Ectodermal cell (in vitro differentiated cells): ENCODE measurements around the gene AQP12A.

Experiments used
- H3K27ac ChIP-seq: 2 replicates; pipeline ENCODE4 v1.7.0; 2013; ENCODE audit warnings: mild to moderate bottlenecking, low read depth, low read length; ENCODE audit not compliant: insufficient read depth, poor library complexity, severe bottlenecking
- H3K27me3 ChIP-seq: 2 replicates; pipeline ENCODE4 v1.7.0; 2013; ENCODE audit warnings: mild to moderate bottlenecking, low read length; ENCODE audit not compliant: insufficient read depth, control insufficient read depth, poor library complexity, severe bottlenecking
- H3K36me3 ChIP-seq: one replicate; pipeline ENCODE4 v1.7.0; 2013; ENCODE audit warnings: low read length; ENCODE audit not compliant: control insufficient read depth, insufficient read depth
- H3K4me1 ChIP-seq: one replicate; pipeline ENCODE4 v1.7.0; 2013; ENCODE audit warnings: low read length; ENCODE audit not compliant: control insufficient read depth, insufficient read depth
- H3K4me3 ChIP-seq: 2 replicates; pipeline ENCODE4 v1.7.0; 2013; ENCODE audit warnings: low read depth, low read length, control low read depth; ENCODE audit not compliant: insufficient read depth
- H3K9me3 ChIP-seq: 2 replicates; pipeline ENCODE4 v1.7.0; 2013; ENCODE audit warnings: mild to moderate bottlenecking, low read length, moderate library complexity; ENCODE audit not compliant: control insufficient read depth
- WGBS, 2 experiments: methylation state at CpG; one replicate each; pipeline ENCODE4 v1.1.7; 2013; ENCODE audit warnings: missing lambda C conversion rate in 2 of 2; 5-methylcytosine and 5-hydroxymethylcytosine counted together

AQP12A gene

GRCh38 chr2:240722796-240723735 lies 31.4 kb downstream of the AQP12A start:
- Histone ChIP-seq H3K36me3 (no peaks in the 10 kb centered on the region), H3K4me1 (no peaks in the 10 kb centered on the region), H3K27ac (no peak overlapping the region), H3K9me3 (no peaks in the 10 kb centered on the region), H3K4me3 (no peak overlapping the region), H3K27me3 (no peaks in the 10 kb centered on the region)
- WGBS, 2 experiments: 94% methylated on average over 32 of the region's 32 CpGs

- Histone ChIP-seq H3K27me3 (no peaks in the 10 kb centered on the region), H3K4me3 (no peak overlapping the region), H3K27ac (no peak overlapping the region), H3K36me3 (no peaks in the 10 kb centered on the region), H3K4me1 (no peaks in the 10 kb centered on the region), H3K9me3 (no peaks in the 10 kb centered on the region)
- 95% methylated on average over 9 of the region's 9 CpGs for WGBS, 2 experiments
These were observed 32.2 kb downstream of the AQP12A start for GRCh38 chr2:240723851-240724250.

- no peak overlapping the region for H3K27ac ChIP-seq
- WGBS, 2 experiments: 94 to 96% methylated on average over 10 of the region's 10 CpGs
These were observed 32.8 kb downstream of the AQP12A start for GRCh38 chr2:240724431-240724830.

GRCh38 chr2:240725266-240725665 lies 33.6 kb downstream of the AQP12A start:
- no peak overlapping the region for H3K4me3 ChIP-seq
- no peak overlapping the region for H3K27ac ChIP-seq
- H3K9me3 ChIP-seq: no peaks in the 10 kb centered on the region
- no peaks in the 10 kb centered on the region for H3K36me3 ChIP-seq
- no peaks in the 10 kb centered on the region for H3K27me3 ChIP-seq
- no peaks in the 10 kb centered on the region for H3K4me1 ChIP-seq
- 93 to 94% methylated on average over 12 of the region's 12 CpGs for WGBS, 2 experiments

More at GRCh38 chr2:240724431-240724830, 32.8 kb downstream of the AQP12A start:
- no peaks in the 10 kb centered on the region for H3K9me3 ChIP-seq
- no peaks in the 10 kb centered on the region for H3K36me3 ChIP-seq
- no peaks in the 10 kb centered on the region for H3K27me3 ChIP-seq
- no peaks in the 10 kb centered on the region for H3K4me1 ChIP-seq
- H3K4me3 ChIP-seq: no peak overlapping the region

- WGBS, 2 experiments: 93 to 95% methylated on average over 7 of the region's 7 CpGs
- no peaks in the 10 kb centered on the region for H3K36me3 ChIP-seq
- H3K27me3 ChIP-seq: no peaks in the 10 kb centered on the region
- no peaks in the 10 kb centered on the region for H3K9me3 ChIP-seq
- H3K27ac ChIP-seq: no peak overlapping the region
- H3K4me1 ChIP-seq: no peaks in the 10 kb centered on the region
- no peak overlapping the region for H3K4me3 ChIP-seq
These were observed 34.0 kb downstream of the AQP12A start for GRCh38 chr2:240725671-240726070.

GRCh38 chr2:240726876-240727275 lies 35.2 kb downstream of the AQP12A start:
- H3K4me1 ChIP-seq: no peaks in the 10 kb centered on the region
- no peaks in the 10 kb centered on the region for H3K9me3 ChIP-seq
- H3K36me3 ChIP-seq: no peaks in the 10 kb centered on the region
- no peaks in the 10 kb centered on the region for H3K27me3 ChIP-seq
- 92% methylated on average over 14 of the region's 14 CpGs for WGBS, 2 experiments
- H3K27ac ChIP-seq: no peak overlapping the region
- no peak overlapping the region for H3K4me3 ChIP-seq

GRCh38 chr2:240727439-240727838 lies 35.8 kb downstream of the AQP12A start:
- Histone ChIP-seq H3K27me3 (no peaks in the 10 kb centered on the region), H3K27ac (no peak overlapping the region), H3K4me1 (no peaks in the 10 kb centered on the region), H3K36me3 (no peaks in the 10 kb centered on the region), H3K9me3 (no peaks in the 10 kb centered on the region), H3K4me3 (no peak overlapping the region)
- WGBS, 2 experiments: 93 to 95% methylated on average over 14 of the region's 14 CpGs

GRCh38 chr2:240727913-240728312 lies 36.2 kb downstream of the AQP12A start:
- Histone ChIP-seq H3K9me3 (no peaks in the 10 kb centered on the region), H3K27me3 (no peaks in the 10 kb centered on the region), H3K36me3 (no peaks in the 10 kb centered on the region), H3K4me1 (no peaks in the 10 kb centered on the region), H3K4me3 (no peak overlapping the region), H3K27ac (no peak overlapping the region)
- WGBS, 2 experiments: 94 to 96% methylated on average over 15 of the region's 15 CpGs

GRCh38 chr2:240728361-240728760 lies 36.7 kb downstream of the AQP12A start:
- WGBS, 2 experiments: 95 to 96% methylated on average over 10 of the region's 10 CpGs
- Histone ChIP-seq H3K36me3 (no peaks in the 10 kb centered on the region), H3K27ac (no peak overlapping the region), H3K4me3 (no peak overlapping the region), H3K9me3 (no peaks in the 10 kb centered on the region), H3K4me1 (no peaks in the 10 kb centered on the region), H3K27me3 (no peaks in the 10 kb centered on the region)

- 86 to 92% methylated on average over 7 of the region's 7 CpGs for WGBS, 2 experiments
- Histone ChIP-seq H3K4me3 (no peak overlapping the region), H3K9me3 (no peaks in the 10 kb centered on the region), H3K27ac (no peak overlapping the region), H3K36me3 (no peaks in the 10 kb centered on the region), H3K4me1 (no peaks in the 10 kb centered on the region), H3K27me3 (no peaks in the 10 kb centered on the region)
These were observed 37.2 kb downstream of the AQP12A start for GRCh38 chr2:240728827-240729226.
